SK-N-SH treated with all-trans-retinoic acid at 6 μM for 48 hours (cell line): ENCODE measurements around the gene APOA4.

Experiments
- ARNTL ChIP-seq: fragments of 450-650 bp; formaldehyde crosslinking; IDR thresholded peaks from 2 replicates; pipeline ENCODE4 v1.5.0; 2020; ENCODE audit warnings: low read depth, mild to moderate bottlenecking, moderate library complexity, borderline replicate concordance
- BACH2 ChIP-seq: fragments of 250-450 bp; sonication (Bioruptor Pico); IDR thresholded peaks from 2 replicates; pipeline ENCODE4 v1.9.0; 2021; ENCODE audit warnings: mild to moderate bottlenecking, borderline replicate concordance
- CSDC2 ChIP-seq: fragments of 250-450 bp; sonication (Bioruptor Pico); IDR thresholded peaks from 2 replicates; pipeline ENCODE4 v1.5.0; 2020; ENCODE audit warnings: mild to moderate bottlenecking, moderate library complexity
- ESRRG ChIP-seq: fragments of 250-450 bp; sonication (Bioruptor Pico); IDR thresholded peaks from 2 replicates; pipeline ENCODE4 v1.6.1; 2021; ENCODE audit warnings: mild to moderate bottlenecking
- ISL1 ChIP-seq: fragments of 250-450 bp; sonication (Bioruptor Pico); IDR thresholded peaks from 2 replicates; pipeline ENCODE4 v2.1.2; 2022; ENCODE audit warnings: mild to moderate bottlenecking, moderate library complexity
- OSR1 ChIP-seq: fragments of 250-450 bp; sonication (Bioruptor Pico); IDR thresholded peaks from 2 replicates; pipeline ENCODE4 v1.8.0; 2022; ENCODE audit warnings: moderate library complexity, mild to moderate bottlenecking, inconsistent platforms
- PATZ1 ChIP-seq: fragments of 250-450 bp; sonication (Bioruptor Pico); IDR thresholded peaks from 2 replicates; pipeline ENCODE4 v1.8.0; 2020; ENCODE audit warnings: mild to moderate bottlenecking, moderate library complexity, borderline replicate concordance
- POU6F1 ChIP-seq: fragments of 250-450 bp; sonication (Bioruptor Pico); IDR thresholded peaks from 2 replicates; pipeline ENCODE4 v1.8.0; 2021; ENCODE audit warnings: low read depth, mild to moderate bottlenecking, moderate library complexity, borderline replicate concordance
- TOX ChIP-seq: fragments of 250-450 bp; sonication (Bioruptor Pico); IDR thresholded peaks from 2 replicates; pipeline ENCODE4 v1.8.0; 2021; ENCODE audit warnings: mild to moderate bottlenecking, moderate library complexity, borderline replicate concordance
- ZC3H10 ChIP-seq: fragments of 250-450 bp; sonication (Bioruptor Pico); IDR thresholded peaks from 2 replicates; pipeline ENCODE4 v1.5.1; 2021; ENCODE audit warnings: mild to moderate bottlenecking, moderate library complexity
- ZFP30 ChIP-seq: fragments of 450-650 bp; formaldehyde crosslinking; IDR thresholded peaks from 2 replicates; pipeline ENCODE4 v1.5.0; 2022; ENCODE audit warnings: mild to moderate bottlenecking, moderate library complexity
- TF ChIP-seq, protein P1 (sequence below): fragments of 250-450 bp; sonication (Bioruptor Pico); IDR thresholded peaks from 2 replicates; pipeline ENCODE4 v1.5.1; 2020; ENCODE audit warnings: low read depth, mild to moderate bottlenecking, moderate library complexity

DNA sequence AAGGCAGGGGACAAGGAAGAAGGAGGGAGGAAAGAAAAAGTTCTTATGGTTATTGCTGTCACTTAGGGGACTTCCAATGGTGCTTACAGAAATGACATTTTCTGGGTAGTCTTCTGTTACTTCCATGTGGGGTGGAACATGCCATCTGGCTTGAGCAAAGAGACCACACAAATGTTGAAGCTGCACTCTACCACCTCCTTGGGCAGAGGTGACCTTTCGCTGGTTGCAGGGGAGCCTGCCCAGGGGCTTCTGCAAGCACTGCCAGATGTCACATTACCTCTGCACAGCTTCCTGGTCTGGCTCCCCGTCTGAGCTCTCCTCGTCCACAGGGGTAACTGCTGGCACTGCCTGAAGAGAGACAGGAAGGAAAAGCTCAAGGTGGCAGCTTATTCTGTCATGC lies 47.0 kb upstream of the APOA4 start:
- TF ChIP-seq BACH2 (CRISPR knock-in tag) (no peak), ARNTL (CRISPR knock-in tag) (no peak), ESRRG (no peak), PATZ1 (CRISPR knock-in tag) (no peak), OSR1 (CRISPR knock-in tag) (no peak), TOX (no peak), POU6F1 (no peak), CSDC2 (CRISPR knock-in tag) (no peak), ISL1 (CRISPR knock-in tag) (no peak), ZC3H10 (no peak), ZFP30 (CRISPR knock-in tag) (no peak)
- TF ChIP-seq, protein P1, sequence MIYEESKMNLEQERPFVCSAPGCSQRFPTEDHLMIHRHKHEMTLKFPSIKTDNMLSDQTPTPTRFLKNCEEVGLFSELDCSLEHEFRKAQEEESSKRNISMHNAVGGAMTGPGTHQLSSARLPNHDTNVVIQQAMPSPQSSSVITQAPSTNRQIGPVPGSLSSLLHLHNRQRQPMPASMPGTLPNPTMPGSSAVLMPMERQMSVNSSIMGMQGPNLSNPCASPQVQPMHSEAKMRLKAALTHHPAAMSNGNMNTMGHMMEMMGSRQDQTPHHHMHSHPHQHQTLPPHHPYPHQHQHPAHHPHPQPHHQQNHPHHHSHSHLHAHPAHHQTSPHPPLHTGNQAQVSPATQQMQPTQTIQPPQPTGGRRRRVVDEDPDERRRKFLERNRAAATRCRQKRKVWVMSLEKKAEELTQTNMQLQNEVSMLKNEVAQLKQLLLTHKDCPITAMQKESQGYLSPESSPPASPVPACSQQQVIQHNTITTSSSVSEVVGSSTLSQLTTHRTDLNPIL (CRISPR knock-in tag): no peak
